K562 (cell line): ENCODE results near the gene HOXB6. TPM values are rescaled to one million over a fixed set of nuclear protein-coding genes. Genes with fewer than 3 reads are reported as not detected.

Experiments used
- CC2D1A ChIP-seq: fragments of 450-650 bp; IDR thresholded peaks from 2 replicates; pipeline ENCODE4 v1.6.1; 2017; ENCODE audit warnings: mild to moderate bottlenecking
- CHD7 ChIP-seq: fragments of 200-600 bp; sonication (generic); IDR thresholded peaks from one replicate; pipeline ENCODE4 v1.6.1; 2012; ENCODE audit warnings: mild to moderate bottlenecking, low read depth, low read length, inconsistent platforms
- EP300 ChIP-seq: IDR thresholded peaks from 2 replicates; pipeline ENCODE4 v1.6.1; 2012; ENCODE audit warnings: low read length, improper control_type of control experiment
- GATA2 ChIP-seq: sonication (generic); formaldehyde crosslinking; IDR thresholded peaks from 2 replicates; pipeline ENCODE4 v1.4.0; 2020; ENCODE audit warnings: mild to moderate bottlenecking, missing genetic modification reagents
- GATAD2A ChIP-seq: fragments of 450-650 bp; IDR thresholded peaks from 2 replicates; pipeline ENCODE4 v1.6.1; 2017
- GTF2F1 ChIP-seq: IDR thresholded peaks from 2 replicates; pipeline ENCODE4 v1.6.1; 2011; ENCODE audit warnings: low read depth, low read length, improper control_type of control experiment
- HCFC1 ChIP-seq: IDR thresholded peaks from 2 replicates; pipeline ENCODE4 v1.6.1; 2012; ENCODE audit warnings: low read depth, low read length, improper control_type of control experiment
- PCBP1 ChIP-seq: fragments of 200-400 bp; formaldehyde crosslinking; IDR thresholded peaks from 2 replicates; pipeline ENCODE4 v1.6.1; 2018; ENCODE audit warnings: mild to moderate bottlenecking, low read depth, low read length; ENCODE audit not compliant: poor library complexity, severe bottlenecking
- POLR3G ChIP-seq: IDR thresholded peaks from 2 replicates; pipeline ENCODE4 v1.6.1; 2011; ENCODE audit not compliant: insufficient read length, insufficient replicate concordance; ENCODE audit errors: extremely low read depth
- SAP30 ChIP-seq: fragments of 200-600 bp; sonication (generic); IDR thresholded peaks from 2 replicates; pipeline ENCODE4 v1.6.1; 2012; ENCODE audit warnings: borderline replicate concordance, low read depth, mild to moderate bottlenecking, moderate library complexity, low read length, control low read depth, inconsistent platforms; ENCODE audit not compliant: insufficient read depth, poor library complexity, severe bottlenecking
- SMAD4 ChIP-seq: fragments of 250-450 bp; sonication (Bioruptor Pico); conservative IDR thresholded peaks from 2 replicates; pipeline ENCODE4 v1.8.0; 2021; ENCODE audit warnings: inconsistent platforms, mild to moderate bottlenecking, moderate library complexity
- XRCC5 ChIP-seq: fragments of 200-400 bp; formaldehyde crosslinking; IDR thresholded peaks from 2 replicates; pipeline ENCODE4 v1.6.1; 2017; ENCODE audit warnings: low read depth, mild to moderate bottlenecking, low read length
- ZEB2 ChIP-seq: fragments of 450-650 bp; IDR thresholded peaks from 2 replicates; pipeline ENCODE4 v1.6.1; 2016
- ZNF561 ChIP-seq: fragments of 450-650 bp; formaldehyde crosslinking; conservative IDR thresholded peaks from 2 replicates; pipeline ENCODE4 v1.4.0; 2020; ENCODE audit warnings: mild to moderate bottlenecking, moderate library complexity
- ZNF695 ChIP-seq: fragments of 450-650 bp; formaldehyde crosslinking; IDR thresholded peaks from 2 replicates; pipeline ENCODE4 v1.4.0; 2020; ENCODE audit warnings: mild to moderate bottlenecking, moderate library complexity
- polyA plus RNA-seq, 8 experiments: library from polyadenylated mRNA; depleted of rRNA in 4 of 8; stranded (reverse) in 5 of 8; unstranded in 3 of 8; fragments of >200 nt; fragmentation: Nextera tagmentation in 2 of 8; fragmentation: Illumina TruSeq in 1 of 8; extraction: Ambion mirVana in 2 of 8; extraction: Trizol in 1 of 8; gene quantifications; 2 replicates each; pipeline versions ENCODE4 v1.2.1 to v1.2.3, GENCODE V29; 2011 to 2014; ENCODE audit warnings: inconsistent platforms in 1 of 8, missing spikeins in 1 of 8
- total RNA-seq, 7 experiments: library from RNA; depleted of rRNA in 6 of 7; stranded (reverse); fragments of >200 nt in 6 of 7; fragmentation: Illumina TruSeq in 2 of 7; extraction: Trizol in 2 of 7; gene quantifications; 2 replicates each; pipeline versions ENCODE4 v1.2.1 to v1.2.3, GENCODE V29; 2011 to 2021; ENCODE audit warnings: low replicate concordance in 1 of 7
- TF ChIP-seq, protein P1 (sequence below), 3 experiments: fragments of 200-800 bp in 1 of 3; sonication (Bioruptor generic) in 1 of 3; sonication (generic) in 1 of 3; formaldehyde crosslinking in 1 of 3; IDR thresholded peaks; 2 replicates each; pipeline versions ENCODE4 v1.6.1 to v1.8.0; 2016 to 2022; ENCODE audit warnings: mild to moderate bottlenecking in 2 of 3, missing compliant biosample characterization in 2 of 3, missing genetic modification characterization in 2 of 3, missing genetic modification reagents in 1 of 3

The HOXB6 gene
- total and polyA plus RNA-seq, 9 of the 15 experiments (the other 6 are each of a cell fraction or from before 2014, with no cell fraction given): 1.2 to 14.8 (median 4.9) TPM

- TF ChIP-seq CHD7 (no peak), ZNF561 (no peak), SMAD4 (peak; percentile 86), SAP30 (no peak), XRCC5 (no peak), GTF2F1 (no peak), GATA2 (CRISPR knock-in tag) (no peak), ZEB2 (no peak), PCBP1 (no peak), CC2D1A (no peak), EP300 (peak; percentile 23; the same call in 1 of the 2 replicates), POLR3G (no peak), ZNF695 (CRISPR knock-in tag) (no peak), GATAD2A (no peak), HCFC1 (peak; percentile 45; the same call in 1 of the 2 replicates)
- TF ChIP-seq, protein P1, sequence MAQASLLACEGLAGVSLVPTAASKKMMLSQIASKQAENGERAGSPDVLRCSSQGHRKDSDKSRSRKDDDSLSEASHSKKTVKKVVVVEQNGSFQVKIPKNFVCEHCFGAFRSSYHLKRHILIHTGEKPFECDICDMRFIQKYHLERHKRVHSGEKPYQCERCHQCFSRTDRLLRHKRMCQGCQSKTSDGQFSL (CRISPR knock-in tag; IDR thresholded peaks at IDR 0.05): no peak
- TF ChIP-seq, protein P1 (tag; IDR thresholded peaks at IDR 0.05): no peak
Observed at GRCh38 chr17:48636177-48637018, 31.6 kb upstream of the HOXB6 start (continued).
